GM12872 (cell line): ENCODE data around the gene DNTT.

Source experiments
- TF ChIP-seq, protein P1 (sequence below): IDR thresholded peaks from 3 replicates; pipeline ENCODE4 v1.5.1; 2011; ENCODE audit warnings: low read depth, mild to moderate bottlenecking, low read length, moderate library complexity; ENCODE audit not compliant: insufficient read depth

Gene DNTT

DNA sequence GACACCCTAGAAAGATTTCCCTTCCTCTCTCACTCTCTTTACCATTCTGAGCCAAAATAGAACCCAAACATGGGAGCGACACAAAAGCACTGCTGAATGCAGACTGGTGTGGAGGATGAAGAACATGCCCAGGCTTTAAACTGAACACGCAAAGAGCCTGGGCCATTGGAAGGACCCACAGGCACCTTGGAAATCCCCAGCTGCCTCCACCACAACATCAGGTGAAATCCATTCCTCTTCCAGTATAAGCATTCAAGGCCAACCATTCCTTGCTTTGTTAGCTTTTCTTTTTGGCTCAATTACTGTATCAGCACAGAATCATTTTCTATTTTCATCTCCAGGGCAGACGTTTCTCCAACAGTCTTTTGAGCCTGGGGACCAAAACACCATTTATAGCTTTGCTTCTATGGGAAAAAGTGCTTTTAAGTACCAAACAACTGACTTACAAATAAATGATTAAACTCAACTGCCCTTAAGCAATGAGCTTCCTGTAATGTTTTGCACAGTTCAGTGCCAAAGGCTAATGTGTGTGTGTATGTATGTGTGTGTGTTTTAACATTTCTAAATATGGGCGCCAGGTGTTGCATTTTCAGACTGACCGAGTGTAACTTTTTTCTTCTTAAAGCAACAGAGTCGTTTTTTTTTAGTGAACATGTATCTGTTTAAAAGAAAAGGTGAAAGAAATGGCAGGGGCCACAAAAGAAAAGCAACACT is 16.7 kb upstream of the DNTT start:
- TF ChIP-seq, protein P1, sequence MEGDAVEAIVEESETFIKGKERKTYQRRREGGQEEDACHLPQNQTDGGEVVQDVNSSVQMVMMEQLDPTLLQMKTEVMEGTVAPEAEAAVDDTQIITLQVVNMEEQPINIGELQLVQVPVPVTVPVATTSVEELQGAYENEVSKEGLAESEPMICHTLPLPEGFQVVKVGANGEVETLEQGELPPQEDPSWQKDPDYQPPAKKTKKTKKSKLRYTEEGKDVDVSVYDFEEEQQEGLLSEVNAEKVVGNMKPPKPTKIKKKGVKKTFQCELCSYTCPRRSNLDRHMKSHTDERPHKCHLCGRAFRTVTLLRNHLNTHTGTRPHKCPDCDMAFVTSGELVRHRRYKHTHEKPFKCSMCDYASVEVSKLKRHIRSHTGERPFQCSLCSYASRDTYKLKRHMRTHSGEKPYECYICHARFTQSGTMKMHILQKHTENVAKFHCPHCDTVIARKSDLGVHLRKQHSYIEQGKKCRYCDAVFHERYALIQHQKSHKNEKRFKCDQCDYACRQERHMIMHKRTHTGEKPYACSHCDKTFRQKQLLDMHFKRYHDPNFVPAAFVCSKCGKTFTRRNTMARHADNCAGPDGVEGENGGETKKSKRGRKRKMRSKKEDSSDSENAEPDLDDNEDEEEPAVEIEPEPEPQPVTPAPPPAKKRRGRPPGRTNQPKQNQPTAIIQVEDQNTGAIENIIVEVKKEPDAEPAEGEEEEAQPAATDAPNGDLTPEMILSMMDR = no peak

DNA sequence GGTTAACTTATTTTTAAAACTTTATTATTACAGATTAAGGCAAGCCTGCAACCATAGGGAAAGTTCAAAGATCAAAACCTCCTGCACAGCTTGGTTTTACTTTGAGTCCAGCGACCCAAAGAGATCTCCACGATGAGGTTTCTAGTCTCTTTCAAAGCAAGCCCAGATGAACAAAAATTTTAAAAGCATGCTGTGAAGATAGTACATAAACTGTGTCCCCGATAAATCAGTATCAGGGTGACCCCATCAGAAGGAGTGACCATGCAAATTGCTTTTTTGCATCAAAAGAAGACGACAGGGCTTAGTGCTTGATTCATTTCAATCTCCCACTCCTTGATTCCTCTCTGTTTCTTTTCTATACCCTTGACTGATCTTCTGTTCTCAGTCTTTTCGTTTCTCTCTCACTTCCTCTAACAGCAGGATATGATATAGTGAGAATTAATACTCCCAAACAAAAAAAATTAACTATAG is 16.0 kb upstream of the DNTT start:
- TF ChIP-seq, protein P1 = no peak

DNA sequence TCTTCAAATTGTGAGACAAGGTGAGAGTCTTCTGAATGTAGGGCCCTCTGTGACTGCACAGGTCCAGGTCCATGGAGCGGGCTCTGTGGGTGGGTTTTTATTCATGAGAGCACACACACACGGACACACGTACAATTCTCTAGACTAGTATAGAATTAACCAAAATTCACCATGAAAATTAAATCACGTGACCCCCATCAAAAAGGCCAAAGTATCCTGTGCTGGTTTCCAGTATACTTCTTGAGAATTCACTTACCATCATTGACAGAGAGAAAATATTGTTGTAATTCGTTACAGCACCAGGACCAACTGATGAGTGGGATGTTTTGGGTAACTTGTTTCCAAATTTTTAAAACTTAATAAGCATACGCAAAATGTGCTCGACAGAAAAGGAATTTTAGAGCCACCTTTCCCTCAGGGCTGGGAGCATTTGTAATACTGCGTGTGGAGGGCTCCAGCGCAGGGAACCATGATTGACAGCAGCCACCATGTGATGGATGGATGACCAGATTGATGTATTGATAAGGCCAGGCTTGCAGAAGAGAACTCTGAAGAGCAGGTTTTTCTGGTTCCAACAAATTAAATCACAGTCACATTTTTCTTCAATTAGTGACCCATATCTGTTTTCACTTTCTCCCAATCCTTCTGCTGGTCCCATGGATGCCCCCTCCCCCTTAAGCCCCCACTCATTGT is 14.9 kb upstream of the DNTT start:
- TF ChIP-seq, protein P1 = no peak

DNA sequence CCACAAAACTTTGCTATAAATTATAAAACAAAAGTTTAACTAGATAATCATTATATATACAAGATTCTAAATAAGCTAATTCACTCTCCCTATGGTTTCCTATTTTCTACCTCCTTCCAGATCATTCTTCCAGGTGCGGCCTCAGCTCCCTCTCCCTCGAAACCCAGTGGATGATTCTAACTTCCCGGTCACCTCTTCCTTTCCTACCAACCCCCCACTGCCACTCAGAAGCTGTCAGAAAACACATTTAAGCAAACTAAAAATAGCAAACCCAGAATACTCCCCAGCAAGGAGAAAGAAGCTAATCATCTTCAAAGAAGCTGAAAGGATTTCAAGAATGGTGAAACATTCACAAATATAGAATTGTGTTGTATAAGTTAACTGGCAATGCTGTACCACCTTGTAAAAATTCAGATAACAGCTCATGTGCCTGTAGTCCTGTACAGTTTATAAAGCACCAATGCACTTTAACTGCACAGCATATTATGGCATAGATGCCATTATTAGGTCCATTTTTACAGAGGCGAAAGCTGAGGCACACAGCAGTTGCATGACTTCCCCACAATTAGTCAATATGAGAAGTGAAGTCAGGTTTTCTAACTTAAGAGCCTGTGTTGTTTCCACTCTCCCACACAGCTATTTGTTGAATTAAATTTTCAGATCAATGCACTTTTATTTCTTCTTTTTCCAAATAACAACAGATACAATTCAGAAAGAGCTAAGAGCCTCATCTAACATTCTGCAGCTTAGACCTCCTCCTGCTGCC is 13.7 kb upstream of the DNTT start:
- TF ChIP-seq, protein P1 = no peak

DNA sequence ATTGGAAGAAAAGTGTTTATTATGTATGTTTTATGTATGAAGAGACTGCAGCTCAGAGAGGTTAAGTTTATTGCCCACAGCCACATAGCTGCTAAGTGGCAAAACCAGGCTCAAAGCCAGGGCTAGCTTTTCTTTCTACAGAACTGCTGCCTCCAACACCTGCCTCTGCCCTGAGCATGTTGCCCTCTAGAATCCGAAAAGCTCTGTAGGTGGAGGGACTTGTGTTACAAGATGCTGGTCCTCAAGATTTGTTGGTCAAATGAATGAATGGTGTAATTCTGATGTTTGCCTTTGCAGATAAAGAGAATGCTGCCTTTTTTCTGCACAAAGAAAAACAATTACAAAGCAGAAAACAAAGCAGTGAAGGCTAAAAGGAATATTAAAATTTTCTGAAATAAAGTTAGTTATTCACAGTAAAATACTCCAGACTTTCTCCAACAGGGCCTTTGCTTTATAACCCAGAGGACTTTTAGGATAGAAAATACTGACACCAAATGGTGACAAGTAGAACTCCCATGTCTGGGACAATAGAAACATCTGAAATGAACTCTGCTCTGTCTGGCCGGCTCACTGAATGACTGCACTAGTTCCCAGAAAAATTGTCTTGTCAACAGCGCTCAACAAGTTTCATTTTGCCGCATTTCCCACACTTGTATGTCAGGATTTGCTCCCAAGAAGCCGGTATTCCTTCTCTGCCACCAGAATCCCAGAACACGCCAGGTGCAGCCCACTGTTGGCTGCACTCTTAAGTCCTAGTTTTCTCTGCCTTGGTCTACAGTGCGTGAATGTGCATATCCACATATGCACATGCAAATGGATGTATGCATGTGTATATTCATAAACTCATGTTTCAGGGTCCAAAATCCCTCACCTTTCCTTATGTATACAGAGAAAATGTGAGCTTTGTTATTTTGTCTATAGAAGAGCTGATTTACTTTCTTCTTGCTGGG is 11.0 kb upstream of the DNTT start:
- TF ChIP-seq, protein P1 = peak; percentile 66

DNA sequence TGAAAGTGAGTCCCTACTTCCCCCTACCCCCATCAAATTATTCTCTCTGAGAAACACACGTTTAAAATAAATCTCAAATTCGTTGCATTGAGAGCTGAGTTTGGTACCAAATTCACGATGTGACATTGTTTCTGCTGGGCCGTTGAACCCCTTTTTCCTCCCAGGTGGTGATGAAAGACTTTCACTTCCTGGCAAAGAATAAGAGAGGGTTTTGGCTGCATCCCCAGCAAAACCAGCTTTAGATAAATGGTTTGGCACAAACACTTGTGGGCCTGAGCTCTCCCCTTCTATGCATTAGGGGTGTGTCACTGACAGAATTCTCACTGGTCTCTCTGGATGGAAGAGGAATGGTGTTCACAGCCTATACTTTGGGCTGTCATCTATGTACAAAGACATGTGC is 8.8 kb upstream of the DNTT start:
- TF ChIP-seq, protein P1 = no peak
